MCF 10A (cell line): ENCODE measurements around the gene HSDL1. TPM values are rescaled to one million over a fixed set of nuclear protein-coding genes. Genes with fewer than 3 reads are reported as not detected.
A peak's percentile ranks its signal among the peaks of the same experiment; 100 is the strongest.

Source experiments
- BruUV-seq: library from RNA; stranded (reverse); fragments of 400-500 nt; replicated peaks from 2 replicates; lab custom pipeline; 2021; lab: Mats Ljungman, UMichigan
- CTCF ChIA-PET: fragments of 300-600 bp; sonication (Branson Sonifier 250); formaldehyde crosslinking; extraction: SDS; loops from one replicate; lab custom pipeline; 2021; ENCODE audit warnings: antibody characterized with exemption, inconsistent platforms; lab: Yijun Ruan, JAX
- POLR2A ChIA-PET: fragments of 300-600, 350-650 bp; sonication (Branson Sonifier 250); formaldehyde crosslinking; extraction: SDS; loops from one replicate; lab custom pipeline; 2020; ENCODE audit warnings: antibody characterized with exemption, inconsistent platforms; lab: Yijun Ruan, JAX
- DNase-seq: peaks from one replicate; pipeline ENCODE4 v3.0.0-alpha.2; 2018; ENCODE audit not compliant: unreplicated experiment
- H3K27ac Mint-ChIP-seq: one replicate; pipeline ENCODE4 v1.8.0; 2022; ENCODE audit warnings: mild to moderate bottlenecking, low read depth, mixed read lengths; ENCODE audit not compliant: unreplicated experiment
- H3K27me3 Mint-ChIP-seq: one replicate; pipeline ENCODE4 v1.8.0; 2022; ENCODE audit warnings: mixed read lengths; ENCODE audit not compliant: insufficient read depth, unreplicated experiment
- H3K36me3 Mint-ChIP-seq: one replicate; pipeline ENCODE4 v1.8.0; 2022; ENCODE audit warnings: mild to moderate bottlenecking, moderate library complexity, mixed read lengths; ENCODE audit not compliant: insufficient read depth, unreplicated experiment
- H3K4me1 Mint-ChIP-seq: one replicate; pipeline ENCODE4 v1.8.0; 2022; ENCODE audit warnings: mixed read lengths; ENCODE audit not compliant: insufficient read depth, unreplicated experiment
- H3K4me3 Mint-ChIP-seq: one replicate; pipeline ENCODE4 v1.8.0; 2022; ENCODE audit warnings: mild to moderate bottlenecking, moderate library complexity, mixed read lengths; ENCODE audit not compliant: unreplicated experiment
- H3K9me3 Mint-ChIP-seq: one replicate; pipeline ENCODE4 v1.8.0; 2022; ENCODE audit warnings: mixed read lengths; ENCODE audit not compliant: unreplicated experiment
- CTCF ChIP-seq: fragments of 200-600 bp; IDR thresholded peaks from one replicate; pipeline ENCODE4 v1.8.0; 2022; ENCODE audit warnings: antibody characterized with exemption, mild to moderate bottlenecking; ENCODE audit not compliant: unreplicated experiment
- intact Hi-C: fragments of 100-400 bp; cut with micrococcal nuclease; formaldehyde crosslinking; loops from 2 replicates; pipeline ENCODE4 v1.14.1; 2022
- total RNA-seq: library from RNA; stranded (reverse); gene quantifications from 2 replicates; pipeline ENCODE4 v1.2.3, GENCODE V29; 2022

The HSDL1 gene
- total RNA-seq, 1 experiment from 2014 or later = 13.3 TPM

DNA sequence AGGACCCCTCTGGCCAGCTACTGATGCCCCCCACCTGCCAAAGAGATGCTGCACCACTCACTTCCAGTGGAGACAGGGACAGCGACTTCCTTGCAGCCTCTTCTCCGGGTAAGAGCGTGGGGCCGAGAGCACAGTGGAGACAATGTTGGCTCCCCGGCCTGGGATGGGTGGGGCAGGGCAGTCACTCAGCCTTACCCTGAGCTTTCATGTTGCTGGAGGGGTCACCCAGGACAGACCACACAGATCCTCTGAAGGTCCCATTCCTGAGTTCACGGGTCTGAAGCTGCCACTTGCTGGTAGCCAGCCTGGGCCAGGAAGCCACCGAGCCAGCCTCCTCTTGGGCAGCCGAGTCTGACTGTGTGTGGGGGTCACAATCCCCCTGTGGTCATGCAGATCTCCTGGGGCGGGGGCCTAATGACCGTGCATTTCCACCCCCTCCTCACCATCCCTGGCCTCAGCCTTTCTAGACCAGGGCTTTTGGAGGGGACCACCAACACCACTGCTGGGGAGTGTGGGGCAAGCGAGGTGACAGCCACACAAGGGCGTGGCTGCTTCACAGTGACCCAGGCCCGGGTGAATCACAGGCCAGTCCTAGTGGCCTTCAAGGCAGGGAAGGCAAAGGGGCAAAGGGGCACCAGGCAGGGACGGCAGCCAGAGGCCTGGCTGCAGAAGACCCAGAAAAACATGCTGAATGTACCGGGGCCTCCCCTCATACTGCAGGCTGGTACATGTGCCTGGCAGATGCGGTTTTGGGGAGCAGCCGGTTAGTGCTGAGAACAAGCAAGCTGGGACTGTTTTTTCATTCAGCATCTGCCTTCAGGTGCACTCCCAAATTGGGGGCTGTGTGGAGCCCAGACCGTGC is 31.4 kb upstream of the HSDL1 start:
- intact Hi-C loops = loop anchor here (5.0 to 10.0 kb wide), 2 partner anchors 59 to 222 kb away; partner anchors contain the start of genes MBTPS1 and OSGIN1
- Mint-ChIP-seq H3K27me3 (no peaks in the 10 kb centered on the region), H3K36me3 (peaks cover 6% of the 10 kb centered on the region), H3K4me3 (no peak overlapping the region), H3K4me1 (peaks cover 6% of the 10 kb centered on the region), H3K9me3 (no peaks in the 10 kb centered on the region), H3K27ac (peak overlapping the region; percentile 85)
- DNase-seq = no peak
- no TSS peak for BruUV-seq
- no peak for TF ChIP-seq CTCF
- POLR2A ChIA-PET = interaction anchor here (0.6 to 4.9 kb wide), 8 partner anchors 9 to 183 kb away, joined by 3 to 45 read pairs (median 3); partner anchors contain the start of genes MBTPS1 and TAF1C
- CTCF ChIA-PET = interaction anchor here (0.7 to 5.3 kb wide), 22 partner anchors 8 to 1534 kb away, joined by 3 to 49 read pairs (median 6); partner anchors contain the start of gene TAF1C

- Mint-ChIP-seq H3K36me3 (peaks cover 6% of the 10 kb centered on the region), H3K27me3 (no peaks in the 10 kb centered on the region), H3K4me1 (peaks cover 6% of the 10 kb centered on the region), H3K4me3 (no peak overlapping the region), H3K9me3 (no peaks in the 10 kb centered on the region), H3K27ac (peak overlapping the region; percentile 41)
- BruUV-seq = no TSS peak
- CTCF ChIA-PET = interaction anchor here (0.6 to 5.3 kb wide), 25 partner anchors 8 to 1535 kb away, joined by 3 to 49 read pairs (median 4); partner anchors contain the start of genes MBTPS1 and TAF1C
- TF ChIP-seq CTCF = peak; percentile 62
- POLR2A ChIA-PET = interaction anchor here (0.7 to 4.9 kb wide), 9 partner anchors 8 to 204 kb away, joined by 3 to 45 read pairs (median 3); partner anchors contain the start of genes MBTPS1 and TAF1C
- intact Hi-C loops = loop anchor here (5.0 to 10.0 kb wide), 2 partner anchors 58 to 221 kb away; partner anchors contain the start of genes MBTPS1 and OSGIN1
- DNase-seq = peak; percentile 67
Measured at GRCh38 chr16:84175350-84176081, 30.5 kb upstream of the HSDL1 start.

GRCh38 chr16:84174396-84174795 is 29.4 kb upstream of the HSDL1 start:
- H3K4me1 Mint-ChIP-seq = peaks cover 6% of the 10 kb centered on the region
- intact Hi-C loops = loop anchor here (10.0 kb wide), 1 partner anchor 220 kb away; the partner anchor contains the start of gene OSGIN1
- no peak overlapping the region for H3K4me3 Mint-ChIP-seq
- TF ChIP-seq CTCF = no peak
- BruUV-seq = no TSS peak
- POLR2A ChIA-PET = interaction anchor here (1.0 kb wide), 1 partner anchor 14 kb away, joined by 3 read pairs; no protein-coding TSS in a partner anchor
- CTCF ChIA-PET = interaction anchor here (0.7 to 5.3 kb wide), 13 partner anchors 7 to 111 kb away, joined by 3 to 49 read pairs (median 7); partner anchors contain the start of genes DNAAF1, HSDL1, MBTPS1 and TAF1C
- peaks cover 2% of the 10 kb centered on the region for H3K36me3 Mint-ChIP-seq
- no peaks in the 10 kb centered on the region for H3K9me3 Mint-ChIP-seq
- DNase-seq = no peak
- H3K27me3 Mint-ChIP-seq = no peaks in the 10 kb centered on the region
- no peak overlapping the region for H3K27ac Mint-ChIP-seq
